ENCODE measurements around the gene NCKIPSD. TPM values are rescaled to one million over a fixed set of nuclear protein-coding genes. Genes with fewer than 3 reads are reported as not detected.

Gene NCKIPSD
- total and polyA plus RNA-seq, 3 donors from 2014 or later = 30.1 to 81.3 (median 69.4) TPM

- Histone ChIP-seq H3K36me3 (ENCODE audit: low read depth, missing control alignments) (no peaks in the 10 kb centered on the region), H3K27ac (no peak overlapping the region), H3K4me3 (no peak overlapping the region), H3K4me1 (peaks cover 42% of the 10 kb centered on the region), H3K9me3 (no peaks in the 10 kb centered on the region), H3K27me3 (no peaks in the 10 kb centered on the region)
- intact Hi-C loops (cut with DNase I; ENCODE audit: low total_unique reads) = no loop called here
- DNase-seq = no peak
- TF ChIP-seq POLR2A (IDR thresholded peaks at IDR 0.05) = no peak
- no peak for TF ChIP-seq CTCF (IDR thresholded peaks at IDR 0.05)
- 77 to 91% methylated on average over 2 of the region's 2 CpGs for WGBS, 2 donors
Observed at GRCh38 chr3:48690846-48691458, 5.2 kb upstream of the NCKIPSD start.

- H3K4me3 ChIP-seq = no peak overlapping the region
- intact Hi-C loops (cut with DNase I; ENCODE audit: low total_unique reads) = no loop called here
- H3K4me1 ChIP-seq = peaks cover 45% of the 10 kb centered on the region
- no peak for DNase-seq
- WGBS, 2 donors = 46 to 70% methylated on average over 5 of the region's 5 CpGs
- no peaks in the 10 kb centered on the region for H3K27me3 ChIP-seq
- no peak overlapping the region for H3K27ac ChIP-seq
- no peak for TF ChIP-seq POLR2A (IDR thresholded peaks at IDR 0.05)
- TF ChIP-seq CTCF (IDR thresholded peaks at IDR 0.05) = no peak
- H3K9me3 ChIP-seq = no peaks in the 10 kb centered on the region
- H3K36me3 ChIP-seq (ENCODE audit: low read depth, missing control alignments) = no peaks in the 10 kb centered on the region
Observed at GRCh38 chr3:48689384-48689783, 3.7 kb upstream of the NCKIPSD start.

- no peak for DNase-seq
- TF ChIP-seq CTCF (IDR thresholded peaks at IDR 0.05) = no peak
- TF ChIP-seq POLR2A (IDR thresholded peaks at IDR 0.05) = no peak
- Histone ChIP-seq H3K27ac (no peak overlapping the region), H3K4me1 (peaks cover 48% of the 10 kb centered on the region), H3K27me3 (no peaks in the 10 kb centered on the region), H3K9me3 (no peaks in the 10 kb centered on the region), H3K36me3 (ENCODE audit: low read depth, missing control alignments) (no peaks in the 10 kb centered on the region), H3K4me3 (no peak overlapping the region)
- intact Hi-C loops (cut with DNase I; ENCODE audit: low total_unique reads) = no loop called here
- WGBS, 2 donors = 86 to 91% methylated on average over 3 of the region's 3 CpGs
Observed at GRCh38 chr3:48688737-48689075, 3.0 kb upstream of the NCKIPSD start.

GRCh38 chr3:48688032-48688736 lies 2.5 kb upstream of the NCKIPSD start:
- Histone ChIP-seq H3K4me1 (peaks cover 48% of the 10 kb centered on the region), H3K9me3 (no peaks in the 10 kb centered on the region), H3K27me3 (no peaks in the 10 kb centered on the region), H3K27ac (no peak overlapping the region), H3K36me3 (ENCODE audit: low read depth, missing control alignments) (no peaks in the 10 kb centered on the region), H3K4me3 (no peak overlapping the region)
- TF ChIP-seq POLR2A (IDR thresholded peaks at IDR 0.05) = no peak
- no peak for TF ChIP-seq CTCF (IDR thresholded peaks at IDR 0.05)
- intact Hi-C loops (cut with DNase I; ENCODE audit: low total_unique reads) = no loop called here
- DNase-seq = no peak
- 64 to 78% methylated on average over 9 to 18 of the region's 18 CpGs for WGBS, 2 donors

GRCh38 chr3:48687220-48687678 lies 1.5 kb upstream of the NCKIPSD start:
- no peak for TF ChIP-seq POLR2A (IDR thresholded peaks at IDR 0.05)
- TF ChIP-seq CTCF (IDR thresholded peaks at IDR 0.05) = no peak
- intact Hi-C loops (cut with DNase I; ENCODE audit: low total_unique reads) = no loop called here
- Histone ChIP-seq H3K27ac (no peak overlapping the region), H3K36me3 (ENCODE audit: low read depth, missing control alignments) (no peaks in the 10 kb centered on the region), H3K4me3 (no peak overlapping the region), H3K27me3 (no peaks in the 10 kb centered on the region), H3K4me1 (peaks cover 46% of the 10 kb centered on the region), H3K9me3 (no peaks in the 10 kb centered on the region)
- 61 to 75% methylated on average over 2 to 3 of the region's 3 CpGs for WGBS, 2 donors
- DNase-seq = no peak

All from testis (tissue), 3 donors.